Liver (tissue), 9 donors: Measurements from ENCODE around the gene RPS19BP1. TPM values are rescaled to one million over a fixed set of nuclear protein-coding genes. Genes with fewer than 3 reads are reported as not detected.

Source experiments
- DNase-seq: peaks from one replicate; pipeline ENCODE4 v3.0.0-alpha.2; 2017; ENCODE audit warnings: low spot score
- H3K27ac ChIP-seq, 2 donors: one replicate each; pipeline ENCODE4 v1.7.0; 2013; ENCODE audit warnings: inconsistent platforms in 2 of 2, low read length in 2 of 2, control low read depth in 1 of 2, low read depth in 1 of 2, mild to moderate bottlenecking in 1 of 2
- H3K27me3 ChIP-seq, 4 donors: one replicate each; pipeline versions ENCODE4 v1.6.1 to v1.7.0; 2013; ENCODE audit warnings: low read length in 3 of 4, inconsistent platforms in 1 of 4, mild to moderate bottlenecking in 1 of 4, moderate library complexity in 1 of 4; ENCODE audit not compliant: control insufficient read depth in 4 of 4, insufficient read depth in 4 of 4
- H3K36me3 ChIP-seq, 4 donors: one replicate each; pipeline versions ENCODE4 v1.6.1 to v1.7.0; 2013; ENCODE audit warnings: low read length in 3 of 4, mild to moderate bottlenecking in 3 of 4, low read depth in 1 of 4, moderate library complexity in 1 of 4; ENCODE audit not compliant: control insufficient read depth in 4 of 4, insufficient read depth in 3 of 4
- H3K4me1 ChIP-seq, 4 donors: one replicate each; pipeline versions ENCODE4 v1.6.1 to v1.7.0; 2013; ENCODE audit warnings: low read length in 3 of 4, mild to moderate bottlenecking in 3 of 4, moderate library complexity in 1 of 4; ENCODE audit not compliant: control insufficient read depth in 4 of 4, insufficient read depth in 4 of 4
- H3K4me3 ChIP-seq, 3 donors: one replicate each; pipeline versions ENCODE4 v1.6.1 to v1.7.0; 2013; ENCODE audit warnings: low read length in 3 of 3, control low read depth in 1 of 3, low read depth in 1 of 3, mild to moderate bottlenecking in 1 of 3
- H3K9ac ChIP-seq, 2 donors: one replicate each; pipeline ENCODE4 v1.7.0; 2013; ENCODE audit warnings: low read length in 2 of 2, mild to moderate bottlenecking in 2 of 2, moderate library complexity in 2 of 2, control low read depth in 1 of 2, low read depth in 1 of 2
- H3K9me3 ChIP-seq, 4 donors: one replicate each; pipeline versions ENCODE4 v1.6.1 to v1.7.0; 2013; ENCODE audit warnings: low read length in 3 of 4; ENCODE audit not compliant: control insufficient read depth in 4 of 4
- ATF3 ChIP-seq: IDR thresholded peaks from 2 replicates; pipeline ENCODE4 v1.6.1; 2016; ENCODE audit warnings: antibody characterized with exemption
- CTCF ChIP-seq: fragments of 150-350 bp; IDR thresholded peaks from 2 replicates; pipeline ENCODE4 v1.5.1; 2017; ENCODE audit warnings: improper control_type of control experiment, low read depth, low read length; ENCODE audit not compliant: missing input control
- EGR1 ChIP-seq, 2 donors: IDR thresholded peaks; 2 replicates each; pipeline ENCODE4 v1.6.1; 2016 to 2018; ENCODE audit warnings: antibody characterized with exemption in 2 of 2, low read depth in 2 of 2
- FOXA1 ChIP-seq: IDR thresholded peaks from 2 replicates; pipeline ENCODE4 v1.6.1; 2016; ENCODE audit warnings: antibody characterized with exemption
- FOXA2 ChIP-seq: IDR thresholded peaks from 2 replicates; pipeline ENCODE4 v1.6.1; 2016; ENCODE audit warnings: antibody characterized with exemption
- GABPA ChIP-seq, 2 donors: IDR thresholded peaks in 1 of 2; conservative IDR thresholded peaks in 1 of 2; 2 replicates each; pipeline ENCODE4 v1.6.1; 2016; ENCODE audit warnings: antibody characterized with exemption in 2 of 2, mild to moderate bottlenecking in 1 of 2, moderate library complexity in 1 of 2
- HNF4A ChIP-seq, 2 donors: conservative IDR thresholded peaks; 2 replicates each; pipeline ENCODE4 v1.6.1; 2016; ENCODE audit warnings: antibody characterized with exemption in 2 of 2, mild to moderate bottlenecking in 2 of 2
- HNF4G ChIP-seq: IDR thresholded peaks from 2 replicates; pipeline ENCODE4 v1.6.1; 2016; ENCODE audit warnings: antibody characterized with exemption
- JUND ChIP-seq, 2 donors: IDR thresholded peaks; 2 replicates each; pipeline ENCODE4 v1.6.1; 2016; ENCODE audit warnings: antibody characterized with exemption in 2 of 2
- MAX ChIP-seq: IDR thresholded peaks from 2 replicates; pipeline ENCODE4 v1.6.1; 2016; ENCODE audit warnings: antibody characterized with exemption
- NR2F2 ChIP-seq: IDR thresholded peaks from 2 replicates; pipeline ENCODE4 v1.6.1; 2016; ENCODE audit warnings: antibody characterized with exemption
- RAD21 ChIP-seq, 2 donors: IDR thresholded peaks; 2 replicates each; pipeline ENCODE4 v1.6.1; 2016; ENCODE audit warnings: antibody characterized with exemption in 2 of 2, mild to moderate bottlenecking in 2 of 2
- REST ChIP-seq: IDR thresholded peaks from 2 replicates; pipeline ENCODE4 v1.6.1; 2016; ENCODE audit warnings: antibody characterized with exemption, mild to moderate bottlenecking
- RXRA ChIP-seq, 2 donors: IDR thresholded peaks; 2 replicates each; pipeline ENCODE4 v1.6.1; 2017 to 2018; ENCODE audit warnings: antibody characterized with exemption in 2 of 2, mild to moderate bottlenecking in 1 of 2
- SP1 ChIP-seq: IDR thresholded peaks from 2 replicates; pipeline ENCODE4 v1.6.1; 2018; ENCODE audit warnings: antibody characterized with exemption, mild to moderate bottlenecking
- TAF1 ChIP-seq: conservative IDR thresholded peaks from 2 replicates; pipeline ENCODE4 v1.6.1; 2016; ENCODE audit warnings: antibody characterized with exemption, mild to moderate bottlenecking
- YY1 ChIP-seq: IDR thresholded peaks from 2 replicates; pipeline ENCODE4 v1.6.1; 2016; ENCODE audit warnings: antibody characterized with exemption, mild to moderate bottlenecking
- ZBTB33 ChIP-seq: IDR thresholded peaks from 2 replicates; pipeline ENCODE4 v1.6.1; 2016; ENCODE audit warnings: antibody characterized with exemption
- WGBS: extraction: QIAGEN DNeasy Blood & Tissue Kit; methylation state at CpG from one replicate; pipeline ENCODE4 v1.1.7; 2013; 5-methylcytosine and 5-hydroxymethylcytosine counted together
- polyA plus RNA-seq, 2 donors: library from polyadenylated mRNA; stranded (reverse) in 1 of 2; unstranded in 1 of 2; fragments of 200-250 nt in 1 of 2; fragments of >200 nt in 1 of 2; fragmentation: Nextera tagmentation in 1 of 2; extraction: Ambion mirVana in 1 of 2; gene quantifications; one replicate each; pipeline versions ENCODE4 v1.2.1 to v1.2.3, GENCODE V29; 2013 to 2015
- total RNA-seq, 2 donors: library from RNA; depleted of rRNA; stranded (reverse); fragments of >200 nt; gene quantifications; one replicate each; pipeline ENCODE4 v1.2.3, GENCODE V29; 2014
- donor health status: healthy.
- donor health status: healthy.
- donor health status: healthy.
- donor health status: healthy.
- donor health status: healthy.

The RPS19BP1 gene
- total and polyA plus RNA-seq, 4 donors: 36.3 to 89.6 (median 63.3) TPM

GRCh38 chr22:39537975-39538374 is 5.4 kb upstream of the RPS19BP1 start:
- H3K9ac ChIP-seq: no peak overlapping the region
- WGBS: 62% methylated on average over 2 of the region's 2 CpGs
- peaks cover 0 to 8% (median 5%) of the 10 kb centered on the region in 4 donors for H3K4me1 ChIP-seq
- H3K4me3 ChIP-seq: no peak overlapping the region
- no peaks in the 10 kb centered on the region for H3K36me3 ChIP-seq
- no peaks in the 10 kb centered on the region for H3K9me3 ChIP-seq
- H3K27me3 ChIP-seq: no peaks in the 10 kb centered on the region
- TF ChIP-seq NR2F2 (no peak), YY1 (no peak), RXRA (IDR thresholded peaks at IDR 0.05) (no peak), MAX (no peak), ATF3 (no peak)
- no peak for DNase-seq
- no peak overlapping the region for H3K27ac ChIP-seq

- peaks cover 2 to 12% (median 8%) of the 10 kb centered on the region in 4 donors for H3K4me1 ChIP-seq
- no peak for DNase-seq
- H3K27ac ChIP-seq: no peak overlapping the region
- no peaks in the 10 kb centered on the region for H3K27me3 ChIP-seq
- no peaks in the 10 kb centered on the region for H3K36me3 ChIP-seq
- no peaks in the 10 kb centered on the region for H3K9me3 ChIP-seq
- TF ChIP-seq RXRA (IDR thresholded peaks at IDR 0.05) (no peak), JUND (IDR thresholded peaks at IDR 0.05) (no peak), FOXA2 (no peak), RAD21 (IDR thresholded peaks at IDR 0.05) (no peak), MAX (no peak), HNF4G (no peak), HNF4A (conservative IDR thresholded peaks at IDR 0.05) (no peak), YY1 (no peak), ZBTB33 (no peak), TAF1 (no peak), FOXA1 (no peak), EGR1 (IDR thresholded peaks at IDR 0.05; ENCODE audit: low read depth in 2 of 2) (no peak), REST (no peak), SP1 (no peak), CTCF (no peak), ATF3 (no peak), GABPA (IDR thresholded peaks at IDR 0.05 in 1 of 2, conservative IDR thresholded peaks at IDR 0.05 in 1 of 2) (no peak), NR2F2 (no peak)
- H3K9ac ChIP-seq: no peak overlapping the region
- H3K4me3 ChIP-seq: no peak overlapping the region
- WGBS: 52% methylated on average over 8 of the region's 8 CpGs
These were observed 4.2 kb upstream of the RPS19BP1 start for GRCh38 chr22:39536711-39537110.
